Cardiac fibroblast (primary cell): ENCODE measurements around the gene EIF4E2.
"Not testable (repeated sequence)": the region's sequence is repeated elsewhere in the genome, so short reads cannot be mapped to it uniquely, and the experiment has no call there.

ENCODE experiments used
- DNase-seq, 2 donors: peaks; one replicate each; pipeline versions ENCODE4 v3.0.0 to v3.0.0-alpha.2; 2010; ENCODE audit warnings: low read depth in 2 of 2
- H3K4me3 ChIP-seq, 2 donors: replicated peaks in 1 of 2; 1 replicate in 1 of 2; 2 replicates in 1 of 2; pipeline ENCODE4 v1.5.1; 2011; ENCODE audit warnings: low read depth in 2 of 2, low read length in 2 of 2, mild to moderate bottlenecking in 2 of 2, moderate library complexity in 1 of 2
- CTCF ChIP-seq: IDR thresholded peaks from one replicate; pipeline ENCODE4 v1.5.1; 2011; ENCODE audit warnings: low read depth, mild to moderate bottlenecking, low read length, inconsistent platforms

The EIF4E2 gene

GRCh38 chr2:232532419-232532818 lies 18.1 kb upstream of the EIF4E2 start:
- TF ChIP-seq CTCF = no peak
- no peak for DNase-seq
- no peak overlapping the region for H3K4me3 ChIP-seq

GRCh38 chr2:232532821-232533220 lies 17.7 kb upstream of the EIF4E2 start:
- not testable (repeated sequence) for DNase-seq, H3K4me3 ChIP-seq

- no peak for TF ChIP-seq CTCF
- DNase-seq = peak; percentile 16 to 53
- H3K4me3 ChIP-seq = no peak overlapping the region
Observed at GRCh38 chr2:232533944-232534710, 16.4 kb upstream of the EIF4E2 start.

GRCh38 chr2:232534940-232535651 lies 15.4 kb upstream of the EIF4E2 start:
- DNase-seq = no peak
- no peak for TF ChIP-seq CTCF
- no peak overlapping the region for H3K4me3 ChIP-seq

GRCh38 chr2:232535761-232536530 lies 14.5 kb upstream of the EIF4E2 start:
- H3K4me3 ChIP-seq = no peak overlapping the region
- DNase-seq = no peak
- TF ChIP-seq CTCF = no peak

- TF ChIP-seq CTCF = peak; percentile 38
- no peak overlapping the region for H3K4me3 ChIP-seq
- no peak for DNase-seq
Observed at GRCh38 chr2:232537079-232537478, 13.4 kb upstream of the EIF4E2 start.

GRCh38 chr2:232537499-232537898 lies 13.0 kb upstream of the EIF4E2 start:
- no peak for DNase-seq
- TF ChIP-seq CTCF = no peak

More at GRCh38 chr2:232537499-232537898, 13.0 kb upstream of the EIF4E2 start:
- no peak overlapping the region for H3K4me3 ChIP-seq
